ENCODE results near the gene BIRC5.

Gene BIRC5

GRCh38 chr17:78271419-78272170, 57.5 kb downstream of the BIRC5 start:
- no peak for DNase-seq (ENCODE audit: low read depth in 2 of 3, low spot score in 2 of 3)

- no peak for DNase-seq (ENCODE audit: low read depth in 2 of 3, low spot score in 2 of 3)
Observed at GRCh38 chr17:78272181-78272913, 58.3 kb downstream of the BIRC5 start.

GRCh38 chr17:78272914-78273258, 58.8 kb downstream of the BIRC5 start:
- no peak for DNase-seq (ENCODE audit: low read depth in 2 of 3, low spot score in 2 of 3)

DNA sequence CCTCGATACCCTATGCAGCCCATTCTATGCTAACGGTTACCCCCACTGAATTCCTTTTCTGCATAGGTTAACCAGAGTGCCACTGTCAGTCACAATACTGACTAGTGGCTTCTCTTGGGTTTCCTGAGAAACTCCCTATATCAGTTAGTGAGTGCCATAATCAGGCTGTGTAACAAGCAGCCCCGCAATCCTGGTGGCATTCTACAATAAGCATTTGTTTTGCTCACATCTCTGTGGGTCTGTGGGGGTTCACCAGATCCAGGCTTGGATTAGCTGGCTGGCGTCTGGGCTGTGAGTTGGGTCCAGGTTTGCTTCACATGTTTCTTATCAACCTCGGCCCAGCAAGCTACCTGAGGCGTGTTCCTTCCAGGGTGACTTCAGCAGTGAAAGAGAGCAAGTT, 59.8 kb downstream of the BIRC5 start:
- DNase-seq (ENCODE audit: low read depth in 2 of 3, low spot score in 2 of 3) = no peak

Measured in activated CD8-positive, alpha-beta memory T cell treated with anti-CD3 and anti-CD28 coated beads for 48 hours (primary cell).